Left lung (tissue), 10 donors: ENCODE measurements around the gene CTSF. TPM values are rescaled to one million over a fixed set of nuclear protein-coding genes. Genes with fewer than 3 reads are reported as not detected.
"Not testable (repeated sequence)": the region's sequence is repeated elsewhere in the genome, so short reads cannot be mapped to it uniquely, and the experiment has no call there.

Experiments used
- ATAC-seq: fragments of 200-7000 bp; cut with Tn5 transposase; one replicate; pipeline ENCODE4 v1.9.1; 2020; ENCODE audit warnings: moderate library complexity
- DNase-seq, 4 donors: peaks; one replicate each; pipeline ENCODE4 v3.0.0-alpha.2; 2013 to 2020
- H3K27ac ChIP-seq, 2 donors: fragments of 200-600 bp; sonication (generic) in 1 of 2; one replicate each; pipeline versions ENCODE4 v1.5.0 to v1.8.0; 2020 to 2021
- H3K27me3 ChIP-seq, 2 donors: fragments of 200-600 bp; sonication (generic) in 1 of 2; one replicate each; pipeline versions ENCODE4 v1.5.0 to v1.8.0; 2020 to 2021
- H3K36me3 ChIP-seq, 2 donors: fragments of 200-600 bp; sonication (generic) in 1 of 2; one replicate each; pipeline versions ENCODE4 v1.5.0 to v1.8.0; 2020 to 2021
- H3K4me1 ChIP-seq, 2 donors: fragments of 200-600 bp; one replicate each; pipeline ENCODE4 v1.8.0; 2021
- H3K4me3 ChIP-seq, 2 donors: fragments of 200-600 bp; sonication (generic) in 1 of 2; one replicate each; pipeline versions ENCODE4 v1.5.0 to v1.8.0; 2020 to 2021; ENCODE audit warnings: mild to moderate bottlenecking in 1 of 2
- H3K9me3 ChIP-seq, 2 donors: fragments of 200-600 bp; sonication (generic) in 1 of 2; one replicate each; pipeline versions ENCODE4 v1.5.0 to v1.8.0; 2020 to 2021
- CTCF ChIP-seq, 2 donors: fragments of 200-600 bp; sonication (generic) in 1 of 2; IDR thresholded peaks; one replicate each; pipeline versions ENCODE4 v1.5.0 to v1.8.0; 2021; ENCODE audit warnings: antibody characterized with exemption in 2 of 2
- intact Hi-C, 2 donors: fragments of 100-400 bp; cut with DNase I; formaldehyde crosslinking; loops; one replicate each; pipeline versions ENCODE4 v1.11.2 to v1.14.2; 2022
- polyA plus RNA-seq, 6 donors: library from polyadenylated mRNA; unstranded; fragments of 120-200 nt; gene quantifications; one replicate each; pipeline ENCODE4 v1.2.1, GENCODE V29; 2013; ENCODE audit not compliant: insufficient read length in 6 of 6
- total RNA-seq, 2 donors: library from RNA; stranded (reverse); fragmentation: NEBNext Ultra II Directional; extraction: Animal tissue kit (Norgen Biotek cat#: 25700); gene quantifications; one replicate each; pipeline ENCODE4 v1.2.1, GENCODE V29; 2021
- donor health status: DM: no; HTN: yes; CAD: no.
- donor health status: DM: no; HTN: no; CAD: no.

CTSF gene
- total and polyA plus RNA-seq, 8 donors, result 10.8 to 56.9 (median 42.7) TPM

GRCh38 chr11:66589996-66590675 lies 21.7 kb upstream of the CTSF start:
- H3K27ac ChIP-seq, result no peak overlapping the region
- H3K4me3 ChIP-seq, result no peak overlapping the region
- peaks cover 9 to 25% of the 10 kb centered on the region in 2 donors for H3K4me1 ChIP-seq
- no peaks in the 10 kb centered on the region for H3K27me3 ChIP-seq
- DNase-seq (peak in 1 of 4 donors; percentile 34), ATAC-seq (no peak)
- intact Hi-C loops, result loop anchor here in 1 of 2 donors (10.0 kb wide), 1 partner anchor 95 kb away; no protein-coding TSS in a partner anchor
- H3K9me3 ChIP-seq, result no peaks in the 10 kb centered on the region
- TF ChIP-seq CTCF (IDR thresholded peaks at IDR 0.05), result no peak
- no peaks in the 10 kb centered on the region for H3K36me3 ChIP-seq

- ATAC-seq, DNase-seq, H3K27me3 ChIP-seq, H3K27ac ChIP-seq, H3K4me3 ChIP-seq, H3K36me3 ChIP-seq, H3K9me3 ChIP-seq: not testable (repeated sequence)
- intact Hi-C loops, result loop anchor here in 1 of 2 donors (10.0 kb wide), 1 partner anchor 95 kb away; no protein-coding TSS in a partner anchor
- peaks cover 5 to 17% of the 10 kb centered on the region in 2 donors for H3K4me1 ChIP-seq
These were observed 20.9 kb upstream of the CTSF start for GRCh38 chr11:66589315-66589714.

- DNase-seq, result no peak
- TF ChIP-seq CTCF (IDR thresholded peaks at IDR 0.05), result no peak
These were observed 17.7 kb upstream of the CTSF start for GRCh38 chr11:66586136-66586535.

GRCh38 chr11:66585447-66585846 lies 17.0 kb upstream of the CTSF start:
- intact Hi-C loops, result loop anchor here in 1 of 2 donors (10.0 kb wide), 1 partner anchor 99 kb away; no protein-coding TSS in a partner anchor

More at GRCh38 chr11:66586136-66586535, 17.7 kb upstream of the CTSF start:
- Histone ChIP-seq H3K4me3 (no peak overlapping the region), H3K27me3 (no peaks in the 10 kb centered on the region), H3K36me3 (no peaks in the 10 kb centered on the region), H3K9me3 (peaks cover 0 to 11% of the 10 kb centered on the region in 2 donors), H3K27ac (no peak overlapping the region), H3K4me1 (no peaks in the 10 kb centered on the region)
- intact Hi-C loops, result loop anchor here in 1 of 2 donors (10.0 kb wide), 1 partner anchor 99 kb away; no protein-coding TSS in a partner anchor
- ATAC-seq, result no peak

GRCh38 chr11:66582565-66583147 lies 14.2 kb upstream of the CTSF start:
- not testable (repeated sequence) for H3K4me1 ChIP-seq, ATAC-seq, H3K27me3 ChIP-seq, H3K4me3 ChIP-seq, H3K36me3 ChIP-seq, H3K27ac ChIP-seq, DNase-seq
- intact Hi-C loops, result loop anchor here in 1 of 2 donors (10.0 kb wide), 1 partner anchor 102 kb away; no protein-coding TSS in a partner anchor
- peaks cover 0 to 11% of the 10 kb centered on the region in 2 donors for H3K9me3 ChIP-seq

More at GRCh38 chr11:66585447-66585846, 17.0 kb upstream of the CTSF start:
- not testable (repeated sequence) for H3K4me3 ChIP-seq, H3K27ac ChIP-seq, H3K27me3 ChIP-seq, H3K4me1 ChIP-seq, ATAC-seq, H3K36me3 ChIP-seq
- H3K9me3 ChIP-seq, result peaks cover 0 to 11% of the 10 kb centered on the region in 2 donors
- DNase-seq, result peak in 1 of 4 donors; percentile 3

- H3K4me3 ChIP-seq, result no peak overlapping the region
- H3K9me3 ChIP-seq, result peaks cover 0 to 11% of the 10 kb centered on the region in 2 donors
- no peaks in the 10 kb centered on the region for H3K36me3 ChIP-seq
- no peaks in the 10 kb centered on the region for H3K27me3 ChIP-seq
- DNase-seq, result peak in 1 of 4 donors; percentile 37
- ATAC-seq, result no peak
- H3K4me1 ChIP-seq, result peaks cover 0 to 7% of the 10 kb centered on the region in 2 donors
- TF ChIP-seq CTCF (IDR thresholded peaks at IDR 0.05), result no peak
- no peak overlapping the region for H3K27ac ChIP-seq
- intact Hi-C loops, result loop anchor here in 1 of 2 donors (10.0 kb wide), 1 partner anchor 104 kb away; no protein-coding TSS in a partner anchor
These were observed 12.9 kb upstream of the CTSF start for GRCh38 chr11:66581261-66581660.
